ENCODE data around the gene KCNJ6. TPM values are rescaled to one million over a fixed set of nuclear protein-coding genes. Genes with fewer than 3 reads are reported as not detected.

The KCNJ6 gene
- total and polyA plus RNA-seq, 4 donors, result 0.01 TPM; not detected in 3

- H3K27ac ChIP-seq (ENCODE audit: low read depth in 1 of 2, low read length in 2 of 2), result no peak overlapping the region
- no peak for DNase-seq (ENCODE audit: low spot score)
- H3K4me1 ChIP-seq (ENCODE audit: control insufficient read depth in 4 of 4, insufficient read depth in 4 of 4, low read length in 3 of 4), result peaks cover 4 to 12% (median 9%) of the 10 kb centered on the region in 4 donors
- no peak overlapping the region for H3K9ac ChIP-seq (ENCODE audit: low read depth in 1 of 2, low read length in 2 of 2)
- no peak overlapping the region for H3K4me3 ChIP-seq (ENCODE audit: low read depth in 1 of 3, low read length in 3 of 3)
- no peaks in the 10 kb centered on the region for H3K9me3 ChIP-seq (ENCODE audit: control insufficient read depth in 4 of 4, low read length in 3 of 4)
- no peaks in the 10 kb centered on the region for H3K27me3 ChIP-seq (ENCODE audit: control insufficient read depth in 4 of 4, insufficient read depth in 4 of 4, low read length in 3 of 4)
- 87% methylated on average over 8 of the region's 8 CpGs for WGBS
- H3K36me3 ChIP-seq (ENCODE audit: control insufficient read depth in 4 of 4, insufficient read depth in 3 of 4, low read depth in 1 of 4, low read length in 3 of 4), result no peaks in the 10 kb centered on the region
- no peak for TF ChIP-seq GABPA (IDR thresholded peaks at IDR 0.05 in 1 of 2, conservative IDR thresholded peaks at IDR 0.05 in 1 of 2)
- TF ChIP-seq YY1 (IDR thresholded peaks at IDR 0.05), result no peak
- TF ChIP-seq EGR1 (IDR thresholded peaks at IDR 0.05; ENCODE audit: low read depth in 2 of 2), result no peak
- no peak for TF ChIP-seq RXRA (IDR thresholded peaks at IDR 0.05)
- no peak for TF ChIP-seq FOXA1 (IDR thresholded peaks at IDR 0.05)
- no peak for TF ChIP-seq HNF4G (IDR thresholded peaks at IDR 0.05)
- no peak for TF ChIP-seq REST (IDR thresholded peaks at IDR 0.05)
- no peak for TF ChIP-seq NR2F2 (IDR thresholded peaks at IDR 0.05)
- no peak for TF ChIP-seq FOXA2 (IDR thresholded peaks at IDR 0.05)
- no peak for TF ChIP-seq ATF3 (IDR thresholded peaks at IDR 0.05)
Measured at GRCh38 chr21:37622755-37623154, 293.5 kb downstream of the KCNJ6 start.

GRCh38 chr21:37620401-37620800 lies 295.9 kb downstream of the KCNJ6 start:
- peaks cover 0 to 1% (median 0%) of the 10 kb centered on the region in 4 donors for H3K4me1 ChIP-seq (ENCODE audit: control insufficient read depth in 4 of 4, insufficient read depth in 4 of 4, low read length in 3 of 4)
- no peak for DNase-seq (ENCODE audit: low spot score)
- no peak overlapping the region for H3K27ac ChIP-seq (ENCODE audit: low read depth in 1 of 2, low read length in 2 of 2)
- TF ChIP-seq TAF1 (conservative IDR thresholded peaks at IDR 0.05) (no peak), HNF4A (conservative IDR thresholded peaks at IDR 0.05) (no peak), EGR1 (IDR thresholded peaks at IDR 0.05; ENCODE audit: low read depth in 2 of 2) (no peak), RAD21 (IDR thresholded peaks at IDR 0.05) (no peak), GABPA (IDR thresholded peaks at IDR 0.05 in 1 of 2, conservative IDR thresholded peaks at IDR 0.05 in 1 of 2) (no peak), ZBTB33 (IDR thresholded peaks at IDR 0.05) (no peak), ATF3 (IDR thresholded peaks at IDR 0.05) (no peak), NR2F2 (IDR thresholded peaks at IDR 0.05) (no peak), FOXA1 (IDR thresholded peaks at IDR 0.05) (no peak), SP1 (IDR thresholded peaks at IDR 0.05) (no peak)
- no peak overlapping the region for H3K4me3 ChIP-seq (ENCODE audit: low read depth in 1 of 3, low read length in 3 of 3)
- no peaks in the 10 kb centered on the region for H3K36me3 ChIP-seq (ENCODE audit: control insufficient read depth in 4 of 4, insufficient read depth in 3 of 4, low read depth in 1 of 4, low read length in 3 of 4)
- H3K27me3 ChIP-seq (ENCODE audit: control insufficient read depth in 4 of 4, insufficient read depth in 4 of 4, low read length in 3 of 4), result no peaks in the 10 kb centered on the region
- H3K9ac ChIP-seq (ENCODE audit: low read depth in 1 of 2, low read length in 2 of 2), result no peak overlapping the region
- H3K9me3 ChIP-seq (ENCODE audit: control insufficient read depth in 4 of 4, low read length in 3 of 4), result no peaks in the 10 kb centered on the region

Data from liver (tissue), 9 donors.